HepG2 (cell line): ENCODE data around the gene MYO1B. TPM values are rescaled to one million over a fixed set of nuclear protein-coding genes. Genes with fewer than 3 reads are reported as not detected.

ENCODE experiments used
- AGO1 ChIP-seq: fragments of 200-400 bp; formaldehyde crosslinking; IDR thresholded peaks from 2 replicates; pipeline ENCODE4 v1.6.1; 2017; ENCODE audit warnings: mild to moderate bottlenecking, low read depth, low read length, moderate library complexity; ENCODE audit not compliant: poor library complexity, severe bottlenecking
- BRD4 ChIP-seq: sonication (generic); formaldehyde crosslinking; IDR thresholded peaks from 2 replicates; pipeline ENCODE4 v1.4.0; 2020; ENCODE audit warnings: missing genetic modification reagents
- CENPX ChIP-seq: sonication (generic); formaldehyde crosslinking; IDR thresholded peaks from 2 replicates; pipeline ENCODE4 v1.9.0; 2021; ENCODE audit warnings: mild to moderate bottlenecking, missing genetic modification reagents, moderate library complexity
- DPF2 ChIP-seq: sonication (generic); formaldehyde crosslinking; IDR thresholded peaks from 2 replicates; pipeline ENCODE4 v1.4.0; 2020; ENCODE audit warnings: mild to moderate bottlenecking, low read depth, missing genetic modification reagents, borderline replicate concordance
- EED ChIP-seq: sonication (generic); formaldehyde crosslinking; IDR thresholded peaks from 2 replicates; pipeline ENCODE4 v1.5.0; 2020; ENCODE audit warnings: mild to moderate bottlenecking, missing genetic modification reagents
- FOXP1 ChIP-seq, 2 experiments: fragments of 450-650 bp in 1 of 2; IDR thresholded peaks; 2 replicates each; pipeline ENCODE4 v1.6.1; 2017 to 2018; ENCODE audit warnings: antibody characterized with exemption in 1 of 2
- HOXA5 ChIP-seq: sonication (generic); formaldehyde crosslinking; IDR thresholded peaks from 2 replicates; pipeline ENCODE4 v1.4.0; 2020; ENCODE audit warnings: missing genetic modification reagents
- LCORL ChIP-seq, 2 experiments: fragments of 450-650 bp in 1 of 2; sonication (generic) in 1 of 2; formaldehyde crosslinking in 1 of 2; IDR thresholded peaks; 2 replicates each; pipeline versions ENCODE4 v1.5.0 to v1.6.1; 2017 to 2020; ENCODE audit warnings: antibody characterized with exemption in 1 of 2, missing genetic modification reagents in 1 of 2
- MEF2D ChIP-seq: sonication (generic); formaldehyde crosslinking; IDR thresholded peaks from 2 replicates; pipeline ENCODE4 v1.5.1; 2020; ENCODE audit warnings: mild to moderate bottlenecking, missing genetic modification reagents
- MIER2 ChIP-seq: IDR thresholded peaks from 2 replicates; pipeline ENCODE4 v1.6.1; 2016; ENCODE audit warnings: missing biosample characterization, missing genetic modification reagents
- RFX3 ChIP-seq: IDR thresholded peaks from 2 replicates; pipeline ENCODE4 v1.6.1; 2016; ENCODE audit warnings: missing biosample characterization, missing genetic modification reagents
- XRCC5 ChIP-seq: fragments of 200-400 bp; formaldehyde crosslinking; optimal IDR thresholded peaks from 2 replicates; pipeline ENCODE3; 2017; ENCODE audit warnings: mild to moderate bottlenecking, low read length
- ZC3H4 ChIP-seq: sonication (generic); formaldehyde crosslinking; IDR thresholded peaks from 2 replicates; pipeline ENCODE4 v1.4.0; 2020; ENCODE audit warnings: missing genetic modification reagents, borderline replicate concordance
- ZFY ChIP-seq: sonication (generic); formaldehyde crosslinking; IDR thresholded peaks from 2 replicates; pipeline ENCODE4 v1.4.0; 2020; ENCODE audit warnings: missing genetic modification reagents
- ZNF136 ChIP-seq: sonication (generic); formaldehyde crosslinking; IDR thresholded peaks from 2 replicates; pipeline ENCODE4 v1.8.1; 2022; ENCODE audit warnings: low read depth, mild to moderate bottlenecking, moderate library complexity, missing genetic modification reagents
- ZNF142 ChIP-seq: sonication (generic); formaldehyde crosslinking; IDR thresholded peaks from 2 replicates; pipeline ENCODE4 v1.4.0; 2020; ENCODE audit warnings: missing genetic modification reagents
- ZNF326 ChIP-seq: sonication (generic); formaldehyde crosslinking; IDR thresholded peaks from 2 replicates; pipeline ENCODE4 v1.4.0; 2020; ENCODE audit warnings: missing genetic modification reagents, borderline replicate concordance
- ZNF335 ChIP-seq: sonication (generic); formaldehyde crosslinking; IDR thresholded peaks from 2 replicates; pipeline ENCODE4 v1.4.0; 2020; ENCODE audit warnings: missing genetic modification reagents
- ZNF468 ChIP-seq: sonication (generic); formaldehyde crosslinking; IDR thresholded peaks from 2 replicates; pipeline ENCODE4 v1.8.0; 2022; ENCODE audit warnings: mild to moderate bottlenecking, moderate library complexity, missing genetic modification reagents
- ZNF530 ChIP-seq: sonication (generic); formaldehyde crosslinking; IDR thresholded peaks from 2 replicates; pipeline ENCODE4 v1.5.0; 2020; ENCODE audit warnings: low read depth, mild to moderate bottlenecking, missing genetic modification reagents
- ZNF816 ChIP-seq: sonication (generic); formaldehyde crosslinking; IDR thresholded peaks from 2 replicates; pipeline ENCODE4 v1.8.0; 2022; ENCODE audit warnings: missing genetic modification reagents, mild to moderate bottlenecking, borderline replicate concordance
- polyA plus RNA-seq, 8 experiments: library from polyadenylated mRNA; depleted of rRNA in 3 of 8; stranded (reverse) in 7 of 8; unstranded in 1 of 8; fragments of >200 nt; fragmentation: Illumina TruSeq in 4 of 8; extraction: Trizol in 4 of 8; gene quantifications; 2 replicates each; pipeline versions ENCODE4 v1.2.1 to v1.2.3, GENCODE V29; 2011 to 2016; ENCODE audit warnings: low read depth in 4 of 8, missing spikeins in 1 of 8, mixed read lengths in 1 of 8; ENCODE audit not compliant: insufficient read depth in 1 of 8
- total RNA-seq, 5 experiments: library from RNA; depleted of rRNA; stranded (reverse); fragments of >200 nt; fragmentation: Illumina TruSeq; extraction: Trizol; gene quantifications; 2 replicates each; pipeline ENCODE4 v1.2.3, GENCODE V29; 2016; ENCODE audit warnings: low read depth in 1 of 5
- TF ChIP-seq, protein P1 (sequence below): sonication (generic); IDR thresholded peaks from 2 replicates; pipeline ENCODE4 v1.6.1; 2016; ENCODE audit warnings: low read depth, borderline replicate concordance
- TF ChIP-seq, protein P2 (sequence below): sonication (generic); formaldehyde crosslinking; conservative IDR thresholded peaks from 2 replicates; pipeline ENCODE4 v1.8.0; 2022; ENCODE audit warnings: mild to moderate bottlenecking, moderate library complexity, missing genetic modification reagents

The MYO1B gene
- total and polyA plus RNA-seq, 2 of the 13 experiments (the other 11 are each of a cell fraction or from before 2014, with no cell fraction given), result 36.9 to 89.8 TPM

DNA sequence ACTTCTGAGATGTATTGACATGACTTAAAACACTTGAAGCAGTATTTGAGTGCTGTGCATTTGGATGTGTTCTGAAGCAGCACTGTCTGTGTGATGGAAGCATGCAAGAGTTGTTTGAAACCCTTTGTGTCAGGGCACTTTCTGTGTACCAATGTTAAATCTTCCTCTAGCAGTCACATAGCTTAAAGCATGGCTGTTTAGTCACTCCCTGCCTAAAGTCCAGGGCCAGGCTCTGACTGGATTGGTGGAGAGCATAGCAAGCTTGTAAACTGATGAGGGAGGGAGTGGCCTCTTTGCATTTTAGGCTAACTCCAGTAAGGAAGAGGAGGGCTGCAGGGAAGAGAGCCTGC is 73.5 kb downstream of the MYO1B start (continued):
- TF ChIP-seq ZC3H4 (CRISPR knock-in tag) (no peak), ZNF326 (CRISPR knock-in tag) (no peak), RFX3 (no peak), ZNF468 (CRISPR knock-in tag) (no peak), BRD4 (CRISPR knock-in tag) (no peak), MEF2D (CRISPR knock-in tag) (no peak), ZNF816 (CRISPR knock-in tag) (no peak), ZNF136 (CRISPR knock-in tag) (no peak), ZNF142 (CRISPR knock-in tag) (no peak), DPF2 (CRISPR knock-in tag) (no peak), ZFY (CRISPR knock-in tag) (no peak), CENPX (CRISPR knock-in tag) (no peak), FOXP1 (IDR thresholded peaks at IDR 0.05) (no peak), FOXP1 (CRISPR knock-in tag; IDR thresholded peaks at IDR 0.05) (peak; percentile 47; the same call in 1 of the 2 replicates), XRCC5 (peak; percentile 82), ZNF530 (no peak), EED (CRISPR knock-in tag) (no peak), LCORL (IDR thresholded peaks at IDR 0.05) (peak; percentile 63; the same call in 1 of the 2 replicates), LCORL (CRISPR knock-in tag; IDR thresholded peaks at IDR 0.05) (peak; percentile 87; the same call in 1 of the 2 replicates), ZNF335 (no peak), HOXA5 (CRISPR knock-in tag) (no peak), AGO1 (no peak), MIER2 (CRISPR knock-in tag) (no peak)
- TF ChIP-seq, protein P1, sequence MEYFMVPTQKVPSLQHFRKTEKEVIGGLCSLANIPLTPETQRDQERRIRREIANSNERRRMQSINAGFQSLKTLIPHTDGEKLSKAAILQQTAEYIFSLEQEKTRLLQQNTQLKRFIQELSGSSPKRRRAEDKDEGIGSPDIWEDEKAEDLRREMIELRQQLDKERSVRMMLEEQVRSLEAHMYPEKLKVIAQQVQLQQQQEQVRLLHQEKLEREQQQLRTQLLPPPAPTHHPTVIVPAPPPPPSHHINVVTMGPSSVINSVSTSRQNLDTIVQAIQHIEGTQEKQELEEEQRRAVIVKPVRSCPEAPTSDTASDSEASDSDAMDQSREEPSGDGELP, result no peak
- TF ChIP-seq, protein P2, sequence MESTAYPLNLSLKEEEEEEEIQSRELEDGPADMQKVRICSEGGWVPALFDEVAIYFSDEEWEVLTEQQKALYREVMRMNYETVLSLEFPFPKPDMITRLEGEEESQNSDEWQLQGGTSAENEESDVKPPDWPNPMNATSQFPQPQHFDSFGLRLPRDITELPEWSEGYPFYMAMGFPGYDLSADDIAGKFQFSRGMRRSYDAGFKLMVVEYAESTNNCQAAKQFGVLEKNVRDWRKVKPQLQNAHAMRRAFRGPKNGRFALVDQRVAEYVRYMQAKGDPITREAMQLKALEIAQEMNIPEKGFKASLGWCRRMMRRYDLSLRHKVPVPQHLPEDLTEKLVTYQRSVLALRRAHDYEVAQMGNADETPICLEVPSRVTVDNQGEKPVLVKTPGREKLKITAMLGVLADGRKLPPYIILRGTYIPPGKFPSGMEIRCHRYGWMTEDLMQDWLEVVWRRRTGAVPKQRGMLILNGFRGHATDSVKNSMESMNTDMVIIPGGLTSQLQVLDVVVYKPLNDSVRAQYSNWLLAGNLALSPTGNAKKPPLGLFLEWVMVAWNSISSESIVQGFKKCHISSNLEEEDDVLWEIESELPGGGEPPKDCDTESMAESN, result no peak
